HG02571 (cell line): ENCODE results near the gene RABL6.

ENCODE experiments used
- ATAC-seq: cut with Tn5 transposase; IDR thresholded peaks from one replicate; pipeline ENCODE4 v1.9.1; 2021; ENCODE audit warnings: mild to moderate bottlenecking, moderate library complexity; ENCODE audit not compliant: unreplicated experiment

The RABL6 gene

DNA sequence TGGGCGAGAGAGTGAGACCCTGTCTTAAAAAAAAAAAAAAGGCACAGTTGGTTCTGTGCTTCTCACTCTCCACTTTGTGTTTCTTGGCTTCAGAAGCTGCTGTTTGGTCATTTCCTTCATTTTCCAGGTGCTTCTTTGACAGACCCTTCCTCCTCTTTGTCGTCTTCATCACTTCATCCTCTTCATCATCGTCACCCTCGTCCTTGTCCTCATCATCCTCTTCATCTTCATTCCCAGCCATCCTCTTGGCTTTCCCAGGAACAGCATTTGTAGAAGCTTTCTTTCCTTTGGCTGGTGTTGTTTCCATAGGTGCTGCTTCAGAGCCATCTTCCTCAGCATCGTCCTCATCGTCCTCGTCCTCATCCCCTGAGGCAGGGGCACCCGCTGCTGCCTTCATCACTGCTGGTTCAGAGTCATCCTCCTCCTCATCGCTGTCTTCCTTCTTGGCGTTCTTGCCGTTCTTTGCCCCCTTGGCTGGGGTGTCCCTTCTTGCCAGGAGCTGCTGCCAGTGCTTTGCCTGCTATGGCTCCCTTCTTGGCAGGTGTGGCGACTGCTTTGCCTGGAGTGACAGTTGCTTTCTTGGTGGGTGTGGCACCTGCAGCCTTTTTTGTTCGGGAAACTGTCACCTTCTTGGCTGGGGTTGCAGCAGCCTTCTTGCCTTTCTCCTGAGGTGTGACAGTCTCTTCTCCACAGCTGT, 7.1 kb downstream of the RABL6 start:
- no peak for ATAC-seq

DNA sequence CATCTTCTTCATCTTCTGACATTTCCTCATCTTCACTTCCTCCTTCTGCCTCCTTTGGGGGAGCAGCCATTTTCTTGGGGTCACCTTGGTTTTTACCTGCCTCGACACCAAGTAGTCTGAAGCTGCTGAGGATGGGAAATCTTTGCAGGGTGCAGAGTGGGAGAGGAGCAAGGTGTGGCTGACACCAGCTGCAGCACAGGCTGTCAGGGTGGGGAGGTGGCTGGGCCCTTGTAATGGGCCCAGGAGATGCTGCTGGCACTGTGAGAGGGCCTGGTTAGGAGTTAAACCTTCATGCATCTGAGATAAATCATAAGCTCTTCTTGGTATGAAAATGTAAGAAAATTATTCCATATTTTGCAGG, 7.7 kb downstream of the RABL6 start:
- ATAC-seq: no peak

DNA sequence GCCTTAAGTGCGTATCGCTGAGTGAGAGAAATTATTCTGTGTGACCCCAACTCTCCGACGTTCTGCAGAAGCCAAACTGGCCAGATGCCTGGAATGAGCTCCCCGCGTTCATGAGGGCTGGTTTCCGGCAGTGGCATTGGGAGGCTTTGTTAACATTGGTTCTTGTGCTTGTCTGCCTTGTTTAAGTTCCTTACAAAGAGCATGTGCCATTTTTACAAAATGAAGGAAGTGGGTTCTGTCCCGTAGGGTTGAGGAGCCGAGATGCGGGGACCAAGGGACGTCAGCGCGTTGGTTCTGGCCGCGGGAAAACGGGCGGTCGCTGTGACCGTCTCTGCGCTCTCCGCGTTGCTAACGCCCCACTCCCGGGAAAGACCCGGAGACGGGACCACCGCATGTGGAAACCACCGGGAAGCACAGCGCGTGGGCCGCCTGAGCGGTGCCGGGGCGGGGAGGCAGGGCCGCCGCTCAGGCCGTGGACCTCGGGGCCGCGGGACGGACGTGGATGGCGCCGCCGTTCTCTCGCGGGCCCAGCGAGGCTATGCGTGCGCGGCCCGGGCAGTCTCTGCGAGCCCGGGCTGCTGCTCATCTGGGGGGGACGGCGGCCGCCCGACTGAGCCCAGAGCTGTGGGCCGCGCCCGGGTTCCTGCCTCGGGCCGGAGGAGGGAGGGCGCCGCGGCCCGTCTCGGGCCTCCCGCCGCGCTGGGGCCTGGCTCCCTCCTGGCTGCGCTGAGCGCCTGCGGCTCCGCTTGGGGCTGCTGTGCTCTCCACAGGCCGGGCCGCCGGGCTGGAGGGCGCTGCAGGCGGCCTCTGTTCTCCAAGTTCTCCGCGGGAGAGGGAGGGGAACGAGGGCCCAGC, 13.4 kb downstream of the RABL6 start:
- no peak for ATAC-seq

DNA sequence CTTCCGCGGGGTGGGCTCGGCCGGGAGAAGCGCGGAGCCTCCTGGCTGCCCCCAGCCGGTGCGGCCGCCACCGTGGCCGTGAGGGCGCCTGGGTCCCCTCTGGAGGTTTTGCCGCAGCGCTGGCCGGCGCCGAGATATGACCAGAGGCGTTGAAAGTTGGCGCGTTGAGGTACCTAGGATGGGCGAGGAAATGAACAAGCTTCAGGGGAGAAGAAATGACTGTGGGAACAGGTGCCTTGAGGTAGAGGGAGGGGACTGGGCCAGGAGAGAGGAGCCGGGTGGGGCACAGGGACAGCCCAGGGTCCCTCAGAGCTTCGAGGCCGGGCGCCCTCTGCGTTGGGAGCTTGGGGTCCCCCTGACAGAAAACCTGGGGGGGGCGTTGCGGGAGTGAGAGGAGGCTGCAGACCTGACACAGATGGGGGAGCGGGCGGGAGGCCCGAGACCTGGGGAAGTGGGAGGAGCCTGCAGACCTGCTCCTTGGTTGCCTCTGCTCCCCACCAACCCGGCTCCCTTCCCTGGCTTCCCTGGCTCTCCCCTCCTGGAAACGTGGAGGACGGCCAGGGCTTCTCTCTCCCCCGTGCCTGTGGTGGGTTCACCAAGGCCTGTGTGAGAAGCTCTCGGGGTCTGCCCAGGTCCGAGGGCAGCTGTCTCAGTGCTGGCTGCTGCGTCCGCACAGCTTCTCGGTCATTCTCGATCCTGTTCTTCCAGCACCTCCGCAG, 14.2 kb downstream of the RABL6 start:
- no peak for ATAC-seq

GRCh38 chr9:136823136-136824046, 15.6 kb downstream of the RABL6 start:
- no peak for ATAC-seq

DNA sequence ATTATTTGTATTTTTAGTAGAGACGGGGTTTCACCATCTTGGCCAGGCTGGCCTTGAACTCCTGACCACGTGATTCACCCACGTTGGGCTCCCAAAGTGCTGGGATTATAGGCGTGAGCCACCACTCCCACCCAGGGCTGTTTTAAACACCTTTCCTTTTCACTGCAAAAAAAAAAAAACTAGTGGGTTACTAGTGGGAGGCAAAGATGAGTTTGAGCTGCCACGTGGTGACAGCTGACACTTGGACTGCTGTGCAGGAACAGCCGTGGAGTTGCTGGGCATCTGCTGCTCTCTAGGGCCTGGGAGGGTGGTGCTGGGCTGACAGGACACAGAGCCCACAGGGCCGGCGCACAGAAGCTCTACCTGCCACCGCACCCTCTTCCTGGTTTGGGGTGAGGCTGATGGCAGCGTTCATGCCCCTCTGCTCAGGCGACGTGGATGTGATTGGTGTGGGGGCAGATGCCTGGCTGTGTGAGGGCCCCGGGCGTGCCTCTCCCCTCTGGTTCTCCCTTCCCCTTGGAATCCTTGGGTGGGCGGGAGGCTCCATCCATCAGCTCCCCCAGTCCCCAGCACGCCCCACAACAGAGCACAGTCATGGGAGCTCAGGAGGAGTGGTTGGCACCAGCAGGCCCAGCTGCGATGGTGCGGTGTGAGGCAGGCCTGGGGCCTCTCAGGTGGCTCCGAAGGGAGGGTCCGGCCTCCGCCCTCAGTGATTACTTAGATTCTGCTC, 16.9 kb downstream of the RABL6 start:
- ATAC-seq: no peak

DNA sequence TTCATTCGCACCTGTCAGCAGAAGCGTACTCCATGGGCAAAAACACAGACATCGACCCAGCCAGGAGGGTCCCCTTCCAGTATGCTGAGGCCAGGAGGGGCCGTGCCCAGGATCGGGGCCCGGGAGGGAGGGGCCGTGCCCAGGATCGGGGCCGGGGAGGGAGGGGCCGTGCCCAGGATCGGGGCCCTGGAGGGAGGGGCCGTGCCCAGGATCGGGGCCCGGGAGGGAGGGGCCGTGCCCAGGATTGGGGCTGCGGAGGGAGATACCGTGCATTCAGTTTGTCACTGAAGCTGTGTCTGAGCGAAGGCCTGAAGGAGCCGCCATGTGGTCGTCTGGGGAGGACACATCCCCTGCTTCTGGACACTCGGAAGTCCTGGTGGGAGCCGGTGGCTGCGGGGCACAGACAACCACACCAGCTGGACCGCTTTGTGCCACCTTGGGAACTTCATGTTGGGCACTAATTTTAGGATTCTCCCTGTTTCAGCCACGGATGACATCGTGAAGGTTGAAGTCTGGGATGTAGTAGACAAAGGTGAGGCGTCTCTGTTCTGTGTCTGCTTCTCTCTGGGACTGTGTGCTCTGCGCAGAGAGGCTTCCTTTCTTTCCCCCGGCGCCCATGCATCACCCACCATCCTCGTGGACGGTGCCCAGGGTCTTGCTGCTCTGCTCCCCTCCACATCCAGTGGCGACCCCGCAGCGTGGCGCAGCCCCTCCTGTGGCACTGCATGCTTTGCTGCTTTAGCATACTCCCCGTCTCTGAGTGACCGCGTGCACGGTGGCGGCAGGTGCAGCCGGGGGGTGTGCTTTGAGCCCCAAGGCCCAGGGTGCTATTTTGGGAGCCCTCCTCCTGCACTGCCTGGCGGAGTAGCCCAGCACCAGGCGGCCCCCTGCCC, 17.8 kb downstream of the RABL6 start:
- no peak for ATAC-seq

DNA sequence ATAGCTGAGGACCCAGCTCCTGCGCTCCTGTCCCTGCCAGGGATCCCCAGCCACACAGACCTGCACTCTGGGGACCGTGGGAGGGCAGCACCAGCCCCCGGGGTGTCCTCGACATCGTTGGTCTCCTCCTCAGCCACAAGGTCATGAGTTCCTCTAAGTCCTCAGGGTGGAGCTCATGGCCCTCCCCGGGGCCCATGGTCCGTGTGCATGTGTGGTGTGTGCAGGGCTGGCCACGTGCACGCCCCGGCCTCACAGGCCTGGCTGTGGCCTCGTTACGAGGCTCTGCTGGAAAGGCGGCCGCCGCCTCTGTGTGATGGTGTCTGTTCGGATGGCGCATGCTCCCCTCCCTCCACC, 18.4 kb downstream of the RABL6 start:
- ATAC-seq: no peak

DNA sequence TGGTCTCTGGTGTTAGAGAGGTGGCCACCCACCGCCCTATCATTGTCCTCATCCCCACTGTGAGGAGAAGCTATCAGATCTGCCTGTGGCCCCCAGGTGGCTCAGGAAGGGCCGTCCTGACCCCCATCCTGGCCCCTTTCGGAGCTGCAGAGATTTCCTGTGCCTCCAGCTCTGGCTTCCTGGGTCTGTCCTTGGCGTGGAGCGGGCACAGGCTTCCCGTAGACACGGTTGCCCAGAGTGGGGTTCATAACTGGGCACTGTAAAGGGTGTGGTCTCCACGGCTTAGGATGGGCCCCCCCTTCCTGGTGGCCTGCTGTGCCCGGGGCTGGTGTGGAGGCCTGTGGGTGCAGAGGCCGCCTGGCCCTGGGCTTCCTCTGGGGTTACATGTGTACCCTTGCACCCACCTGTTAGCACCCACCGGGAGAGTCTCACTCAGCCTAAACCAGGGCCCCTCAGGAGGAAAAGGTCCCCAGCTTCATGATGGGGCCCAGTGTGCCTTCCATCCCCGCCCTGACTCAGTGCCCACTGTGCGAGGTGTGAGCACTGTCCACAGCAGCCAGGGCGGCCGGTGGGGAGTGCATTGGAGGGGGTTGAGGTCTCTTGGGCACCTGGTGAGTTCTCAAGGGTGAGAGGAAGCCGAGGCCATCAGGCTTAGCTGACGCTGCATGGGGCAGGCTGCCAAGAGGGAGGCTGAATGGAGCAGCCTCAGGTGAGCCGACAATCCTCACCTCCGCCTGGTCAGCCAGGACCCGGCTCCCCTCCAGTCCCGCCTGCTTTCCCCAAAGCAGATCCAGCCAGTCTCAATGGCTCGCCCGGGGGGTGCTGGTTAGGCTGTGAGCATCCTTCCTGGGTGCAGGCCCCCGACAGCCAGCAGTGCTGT, 19.2 kb downstream of the RABL6 start:
- ATAC-seq: no peak

DNA sequence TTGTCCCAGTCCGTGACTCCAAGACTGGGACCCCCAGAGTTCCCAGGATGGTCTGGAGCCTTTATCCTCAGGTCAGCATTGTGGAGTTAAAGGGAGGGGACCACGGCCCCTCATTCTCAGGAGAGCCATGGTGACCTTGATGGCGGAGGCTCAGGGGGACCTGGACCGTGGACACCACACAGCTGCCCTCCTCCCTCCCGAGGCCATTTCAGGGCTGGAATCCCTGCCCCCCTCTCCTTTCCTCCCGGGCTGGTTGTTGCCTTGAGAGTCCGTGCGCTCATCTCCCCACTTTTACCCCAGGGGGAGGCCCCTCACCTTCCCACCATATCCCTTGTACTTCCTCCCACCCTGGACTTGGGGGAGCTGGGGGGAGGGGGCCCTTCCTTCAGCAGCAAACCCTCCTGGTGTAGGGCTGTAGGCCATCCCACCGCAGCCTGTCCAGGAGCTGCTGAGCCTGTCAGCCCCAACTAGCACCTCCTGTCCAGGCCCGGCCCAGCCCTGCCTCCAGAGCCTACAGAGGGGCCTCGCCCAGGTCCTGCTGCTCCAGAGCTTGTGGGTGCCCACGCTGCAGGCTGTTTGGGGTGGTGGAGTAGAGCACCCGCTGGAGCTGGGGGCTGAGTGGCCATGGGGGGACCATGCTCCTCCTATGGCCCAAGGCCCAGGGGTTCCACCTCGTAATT, 20.2 kb downstream of the RABL6 start:
- no peak for ATAC-seq

DNA sequence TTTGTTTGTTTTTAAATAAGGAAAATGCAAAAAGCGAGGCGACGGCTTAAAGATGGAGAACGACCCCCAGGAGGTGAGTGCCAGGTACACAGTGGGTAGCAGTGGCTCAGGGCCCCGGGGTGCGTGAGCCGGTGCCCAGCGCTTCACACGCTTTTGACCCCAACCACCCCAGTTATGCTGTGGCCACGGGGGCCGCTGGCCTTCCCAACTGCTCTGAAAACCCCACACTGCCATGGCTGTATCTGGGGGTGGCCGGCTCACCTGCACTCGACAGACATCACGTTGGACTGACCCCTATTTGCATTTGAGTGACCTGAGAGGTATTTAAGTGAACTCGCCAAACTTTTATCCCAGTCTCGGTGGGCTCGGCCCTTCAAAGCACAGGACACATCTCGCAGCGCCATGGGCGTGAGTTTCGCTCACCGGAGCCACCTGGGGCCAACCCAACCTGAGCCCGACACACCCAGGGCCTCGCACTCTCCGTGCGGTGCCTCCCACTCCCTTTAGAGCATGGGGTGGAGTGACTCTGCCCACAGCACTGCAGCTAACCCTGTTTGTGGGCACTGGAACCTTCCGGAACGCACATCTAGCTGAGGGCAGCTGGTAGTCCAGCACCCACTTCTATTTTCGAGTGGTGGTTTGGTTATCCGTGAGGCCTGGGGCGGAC, 20.9 kb downstream of the RABL6 start:
- ATAC-seq: no peak

DNA sequence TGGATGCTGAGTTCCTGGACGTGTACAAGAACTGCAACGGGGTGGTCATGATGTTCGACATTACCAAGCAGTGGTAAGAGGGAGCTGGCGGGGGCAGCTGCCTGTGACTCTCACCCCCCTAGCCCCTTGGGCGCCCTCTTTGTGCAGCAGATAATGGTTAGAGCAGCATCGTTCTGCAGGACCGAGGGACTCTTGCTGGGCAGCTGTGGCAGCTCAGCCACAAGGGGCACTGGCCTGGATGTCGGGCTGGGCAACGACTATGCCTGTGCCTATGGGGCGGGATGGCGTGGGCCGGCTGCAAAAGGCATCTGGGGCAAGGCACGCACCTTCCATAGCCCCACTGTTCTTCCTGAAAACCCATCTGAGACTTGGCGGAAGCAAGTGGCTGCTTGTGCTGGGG, 21.7 kb downstream of the RABL6 start:
- no peak for ATAC-seq

GRCh38 chr9:136829981-136830885, 22.5 kb downstream of the RABL6 start:
- ATAC-seq: no peak

DNA sequence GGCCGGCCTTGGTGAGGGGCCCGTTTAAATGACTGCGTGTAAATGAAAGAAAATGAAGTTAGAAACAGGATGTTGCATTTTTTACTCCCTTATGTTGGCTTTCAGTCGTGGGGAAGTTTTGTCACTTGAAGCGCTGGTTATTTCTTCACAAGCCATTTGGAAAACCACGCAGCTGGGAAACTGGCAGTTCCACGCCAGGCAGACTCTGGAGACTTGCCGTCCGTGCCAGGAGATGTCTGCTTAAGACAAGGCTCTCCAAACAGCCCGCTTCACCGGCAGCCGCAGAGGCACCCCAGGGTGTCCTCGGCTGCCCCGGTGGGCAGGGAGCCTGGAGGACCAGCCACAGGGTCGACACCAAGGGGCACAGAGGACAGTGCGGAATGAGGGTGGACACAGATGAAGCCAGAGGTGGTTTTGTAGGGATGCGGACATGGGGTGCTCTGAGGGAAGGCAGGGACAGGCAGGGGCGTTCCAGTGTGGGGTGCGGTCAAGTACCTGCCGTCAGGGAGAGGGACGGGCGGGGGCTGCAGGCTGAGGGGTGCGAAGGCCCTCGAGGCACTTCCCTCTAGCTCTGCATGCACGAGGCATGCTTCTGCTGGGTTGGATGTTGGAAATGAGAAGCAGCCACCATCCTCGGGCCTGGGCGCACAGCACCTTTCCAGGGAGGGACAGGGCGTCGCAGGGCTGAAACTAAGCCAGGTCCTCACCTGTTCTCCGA, 23.4 kb downstream of the RABL6 start:
- ATAC-seq: no peak

GRCh38 chr9:136831720-136832104, 24.0 kb downstream of the RABL6 start:
- ATAC-seq: no peak

DNA sequence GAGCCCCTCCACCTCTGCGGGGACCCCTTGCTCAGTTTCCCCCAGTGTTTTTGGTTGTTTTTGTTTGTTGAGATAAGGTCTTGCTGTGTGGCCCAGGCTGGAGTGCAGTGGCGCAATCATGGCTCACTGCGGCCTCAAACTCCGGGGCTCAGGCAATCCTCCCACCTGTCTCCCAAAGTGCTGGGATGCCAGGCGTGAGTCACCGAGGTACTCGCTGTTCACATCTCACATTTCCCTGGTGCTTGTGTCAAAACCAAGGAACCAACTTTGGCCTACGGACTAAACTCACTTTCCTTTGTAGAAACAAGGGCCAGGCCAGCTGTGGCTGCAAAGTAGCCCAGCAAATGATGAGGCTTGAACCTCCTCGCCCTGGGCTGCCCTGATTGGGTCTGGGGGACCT, 24.8 kb downstream of the RABL6 start:
- no peak for ATAC-seq
